Adipocyte (in vitro differentiated cells): Measurements from ENCODE around the gene ADAMTS16.

ENCODE experiments used
- DNase-seq: peaks from one replicate; pipeline ENCODE4 v3.0.0-alpha.2; 2015; ENCODE audit warnings: low read depth
- H3K27me3 ChIP-seq: replicated peaks from 2 replicates; pipeline ENCODE4 v1.7.0; 2013; ENCODE audit warnings: mild to moderate bottlenecking, low read length, moderate library complexity; ENCODE audit not compliant: control insufficient read depth, insufficient read depth
- H3K36me3 ChIP-seq: 2 replicates; pipeline ENCODE4 v1.7.0; 2013; ENCODE audit warnings: low read length, mild to moderate bottlenecking, moderate library complexity; ENCODE audit not compliant: control insufficient read depth, insufficient read depth, severe bottlenecking
- H3K4me1 ChIP-seq: 2 replicates; pipeline ENCODE4 v1.7.0; 2013; ENCODE audit warnings: mild to moderate bottlenecking, low read length, moderate library complexity; ENCODE audit not compliant: control insufficient read depth, insufficient read depth
- H3K4me3 ChIP-seq: 2 replicates; pipeline ENCODE4 v1.7.0; 2013; ENCODE audit warnings: mild to moderate bottlenecking, low read length, moderate library complexity
- H3K9ac ChIP-seq: 2 replicates; pipeline ENCODE4 v1.7.0; 2013; ENCODE audit warnings: mild to moderate bottlenecking, low read length, moderate library complexity
- H3K9me3 ChIP-seq: 2 replicates; pipeline ENCODE4 v1.7.0; 2013; ENCODE audit warnings: mild to moderate bottlenecking, low read length, moderate library complexity; ENCODE audit not compliant: control insufficient read depth

ADAMTS16 gene

DNA sequence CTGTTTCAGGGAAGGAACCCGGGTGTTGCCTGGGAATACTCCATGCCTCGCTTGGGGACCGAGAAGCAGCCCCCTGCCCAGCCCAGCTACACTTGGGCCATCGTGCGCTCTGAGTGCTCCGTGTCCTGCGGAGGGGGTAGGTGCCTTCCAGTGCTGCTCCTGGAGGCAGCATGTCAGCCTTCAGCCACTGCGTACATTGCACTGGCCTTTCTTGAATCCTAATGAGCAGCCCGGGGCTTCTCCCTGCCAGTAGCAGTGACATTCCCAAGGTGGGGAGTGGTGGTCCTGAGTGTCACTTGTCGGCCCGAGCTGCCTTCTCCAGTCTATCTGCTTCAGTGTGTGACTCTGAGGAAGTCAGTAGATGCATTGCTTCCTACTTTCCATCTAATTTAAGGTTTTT is 101.9 kb downstream of the ADAMTS16 start:
- Histone ChIP-seq H3K36me3 (no peaks in the 10 kb centered on the region), H3K4me1 (no peaks in the 10 kb centered on the region), H3K4me3 (no peak overlapping the region), H3K9ac (no peak overlapping the region), H3K9me3 (no peaks in the 10 kb centered on the region), H3K27me3 (no peaks in the 10 kb centered on the region)
- DNase-seq, result no peak

DNA sequence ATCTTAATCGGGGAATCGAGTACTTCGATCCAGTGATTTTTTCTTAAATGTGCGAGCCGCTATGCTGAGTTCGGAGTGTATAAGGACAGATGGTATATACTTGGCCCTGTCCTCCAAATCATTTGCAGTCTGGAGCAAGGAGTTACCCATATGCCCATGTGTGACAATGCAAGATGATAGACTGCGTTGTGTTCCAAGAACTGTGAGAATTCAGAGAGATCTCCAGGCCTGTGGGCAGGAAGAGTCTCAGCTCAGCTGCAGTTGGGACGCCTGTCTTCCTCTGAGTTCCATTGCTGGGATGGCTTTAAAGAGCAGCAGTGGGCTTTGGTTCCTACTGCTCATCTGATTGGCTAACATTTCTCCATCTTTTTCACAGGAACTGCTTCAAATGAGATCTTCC is 106.6 kb downstream of the ADAMTS16 start:
- Histone ChIP-seq H3K4me3 (no peak overlapping the region), H3K36me3 (no peaks in the 10 kb centered on the region), H3K4me1 (no peaks in the 10 kb centered on the region), H3K9ac (no peak overlapping the region), H3K27me3 (no peaks in the 10 kb centered on the region), H3K9me3 (no peaks in the 10 kb centered on the region)
- no peak for DNase-seq

DNA sequence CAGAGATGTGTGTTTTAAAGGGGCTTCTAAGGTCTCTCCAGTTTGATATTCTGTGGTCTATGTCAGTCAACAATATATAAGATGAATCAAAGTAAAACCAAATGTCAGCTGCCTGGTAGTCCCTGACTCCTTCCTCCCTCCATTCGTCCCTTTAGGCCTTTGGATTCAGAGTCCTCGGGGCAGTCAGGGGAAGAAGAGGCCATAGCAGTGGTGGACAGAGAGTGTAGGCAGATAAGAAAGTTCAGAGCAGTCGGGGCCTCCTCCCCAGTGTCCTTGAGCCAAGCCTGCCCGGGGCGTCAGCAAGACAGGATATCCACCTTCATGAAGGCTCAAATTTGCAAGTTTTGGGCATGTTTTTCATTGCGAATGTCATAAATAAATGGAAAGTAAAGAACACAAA is 110.6 kb downstream of the ADAMTS16 start:
- Histone ChIP-seq H3K36me3 (no peaks in the 10 kb centered on the region), H3K27me3 (no peaks in the 10 kb centered on the region), H3K4me3 (no peak overlapping the region), H3K9me3 (peaks cover 20% of the 10 kb centered on the region), H3K4me1 (no peaks in the 10 kb centered on the region), H3K9ac (no peak overlapping the region)
- no peak for DNase-seq

DNA sequence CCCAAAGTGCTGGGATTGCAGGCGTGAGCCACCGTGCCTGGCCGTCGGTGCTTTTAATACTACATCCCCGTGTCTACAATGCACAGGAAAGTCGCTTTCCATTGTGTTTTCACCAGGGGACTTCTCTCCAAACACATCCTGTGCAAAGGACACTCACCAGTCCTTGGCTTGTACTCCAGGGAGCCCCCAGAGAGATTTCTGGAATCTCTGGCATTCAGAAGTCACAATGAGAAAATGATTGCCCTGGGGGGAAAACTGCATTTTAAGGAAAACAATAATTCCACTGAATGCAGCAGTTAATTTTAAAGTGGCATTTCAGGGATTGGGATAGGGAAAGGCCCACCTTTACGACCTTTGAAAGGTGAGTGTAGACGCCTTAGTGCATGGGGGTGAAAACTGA is 112.0 kb downstream of the ADAMTS16 start:
- Histone ChIP-seq H3K9me3 (peaks cover 31% of the 10 kb centered on the region), H3K4me1 (no peaks in the 10 kb centered on the region), H3K4me3 (no peak overlapping the region), H3K36me3 (no peaks in the 10 kb centered on the region), H3K9ac (no peak overlapping the region), H3K27me3 (no peaks in the 10 kb centered on the region)
- DNase-seq, result no peak

DNA sequence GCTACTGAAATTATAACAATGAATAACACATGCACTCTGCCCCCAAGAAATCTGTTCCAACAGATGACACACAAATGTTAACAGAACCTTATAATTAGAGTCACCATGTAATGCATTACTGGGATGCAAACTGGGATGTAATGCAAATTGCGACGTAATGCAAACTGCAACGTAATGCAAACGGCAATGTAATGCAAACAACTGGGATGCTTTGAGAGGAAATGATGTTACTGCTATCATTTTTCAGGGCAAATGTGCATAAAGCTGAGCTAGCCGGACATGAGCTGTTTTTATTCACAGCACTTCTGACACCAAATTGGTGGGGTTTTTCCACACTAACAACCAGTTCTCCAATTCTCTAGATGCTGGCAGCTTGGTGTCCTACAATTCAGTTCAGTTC is 117.2 kb downstream of the ADAMTS16 start:
- H3K4me1 ChIP-seq, result no peaks in the 10 kb centered on the region
- peaks cover 31% of the 10 kb centered on the region for H3K9me3 ChIP-seq
- H3K4me3 ChIP-seq, result no peak overlapping the region
- no peaks in the 10 kb centered on the region for H3K27me3 ChIP-seq
- H3K9ac ChIP-seq, result no peak overlapping the region
- no peaks in the 10 kb centered on the region for H3K36me3 ChIP-seq
- no peak for DNase-seq

DNA sequence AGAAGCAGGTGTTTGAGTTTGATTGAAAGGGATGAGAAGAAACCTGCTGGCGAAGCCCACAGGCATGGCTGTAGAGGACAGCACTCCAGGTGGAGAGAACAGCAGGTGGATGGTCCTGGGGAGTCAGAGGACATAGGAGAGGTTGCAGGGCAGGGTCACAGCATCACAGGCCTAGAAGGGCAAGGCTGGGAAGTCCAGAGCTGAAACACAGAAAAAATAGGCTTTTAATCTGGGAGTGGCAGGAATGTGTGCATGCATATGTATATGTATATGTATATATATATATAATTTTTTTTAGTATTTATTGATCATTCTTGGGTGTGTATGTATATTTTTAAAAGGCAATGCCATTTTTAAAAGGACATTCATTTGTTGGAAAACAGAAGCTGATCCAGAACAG is 118.4 kb downstream of the ADAMTS16 start:
- H3K9ac ChIP-seq, result no peak overlapping the region
- no peaks in the 10 kb centered on the region for H3K27me3 ChIP-seq
- no peaks in the 10 kb centered on the region for H3K4me1 ChIP-seq
- no peaks in the 10 kb centered on the region for H3K36me3 ChIP-seq
- no peak overlapping the region for H3K4me3 ChIP-seq
- no peak for DNase-seq
- H3K9me3 ChIP-seq, result peaks cover 31% of the 10 kb centered on the region

DNA sequence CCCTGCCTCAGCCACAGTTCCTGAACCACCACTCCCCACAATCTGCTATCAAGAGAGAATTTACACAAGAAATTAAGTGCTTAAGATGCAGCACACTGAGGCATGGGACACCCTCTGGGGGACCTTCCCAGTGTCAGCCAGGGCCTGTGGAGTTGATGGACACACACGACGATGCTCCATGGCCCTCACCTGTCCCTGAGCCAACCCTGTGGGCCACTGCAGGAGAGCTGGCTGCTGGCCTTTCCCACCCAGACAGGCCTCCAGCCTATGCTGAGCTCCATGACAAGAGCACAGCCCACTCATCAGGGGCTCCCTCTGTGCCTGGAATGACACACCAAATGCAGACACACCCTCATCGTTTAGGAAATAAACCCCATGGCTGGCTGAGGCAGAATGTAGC is 124.6 kb downstream of the ADAMTS16 start:
- H3K36me3 ChIP-seq, result no peaks in the 10 kb centered on the region
- H3K27me3 ChIP-seq, result no peaks in the 10 kb centered on the region
- peaks cover 10% of the 10 kb centered on the region for H3K4me1 ChIP-seq
- no peak for DNase-seq
- no peaks in the 10 kb centered on the region for H3K9me3 ChIP-seq
- no peak overlapping the region for H3K9ac ChIP-seq
- H3K4me3 ChIP-seq, result no peak overlapping the region

DNA sequence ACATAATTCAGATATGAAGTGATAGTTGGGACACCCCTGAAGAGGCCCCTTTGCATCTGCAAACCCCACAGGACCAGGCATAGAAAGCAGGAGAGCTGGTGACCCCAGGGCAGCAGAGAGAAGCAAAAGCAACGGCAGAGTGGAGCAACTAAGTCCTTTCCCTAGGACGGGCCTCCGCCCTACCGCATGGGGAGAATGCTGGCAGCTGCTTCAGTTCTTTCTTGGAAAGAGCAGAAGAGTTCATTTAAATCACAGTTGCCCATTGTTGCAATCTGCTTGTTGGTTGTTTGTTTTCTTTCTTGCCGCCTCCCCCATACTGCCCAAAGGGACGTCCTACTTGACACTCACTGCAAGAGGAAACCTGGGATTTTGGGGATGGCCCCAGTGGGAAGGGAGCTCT is 126.2 kb downstream of the ADAMTS16 start:
- Histone ChIP-seq H3K36me3 (no peaks in the 10 kb centered on the region), H3K4me3 (no peak overlapping the region), H3K4me1 (peaks cover 17% of the 10 kb centered on the region), H3K27me3 (no peaks in the 10 kb centered on the region), H3K9ac (no peak overlapping the region), H3K9me3 (no peaks in the 10 kb centered on the region)
- no peak for DNase-seq

DNA sequence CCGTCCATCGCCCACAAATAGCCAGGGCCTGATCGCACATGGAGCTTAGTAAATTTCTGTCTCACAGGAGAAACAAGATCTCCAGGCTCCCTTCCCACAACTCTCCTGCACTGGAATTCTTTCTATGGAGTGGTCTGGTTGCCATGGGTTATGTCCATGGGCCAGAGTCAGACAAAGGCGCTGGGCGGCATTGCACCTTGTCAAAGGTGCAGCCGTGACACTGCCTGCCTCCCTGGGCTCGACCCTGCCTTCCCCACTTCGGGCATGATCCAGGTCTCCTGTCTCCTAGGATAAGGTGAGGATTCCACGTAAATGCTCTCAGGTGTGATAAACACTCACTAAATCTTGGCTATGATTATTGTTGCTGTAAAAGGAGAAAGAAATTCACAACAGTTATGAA is 130.0 kb downstream of the ADAMTS16 start:
- no peak for DNase-seq
- Histone ChIP-seq H3K4me1 (peaks cover 26% of the 10 kb centered on the region), H3K36me3 (no peaks in the 10 kb centered on the region), H3K9ac (no peak overlapping the region), H3K4me3 (no peak overlapping the region), H3K27me3 (no peaks in the 10 kb centered on the region), H3K9me3 (no peaks in the 10 kb centered on the region)

DNA sequence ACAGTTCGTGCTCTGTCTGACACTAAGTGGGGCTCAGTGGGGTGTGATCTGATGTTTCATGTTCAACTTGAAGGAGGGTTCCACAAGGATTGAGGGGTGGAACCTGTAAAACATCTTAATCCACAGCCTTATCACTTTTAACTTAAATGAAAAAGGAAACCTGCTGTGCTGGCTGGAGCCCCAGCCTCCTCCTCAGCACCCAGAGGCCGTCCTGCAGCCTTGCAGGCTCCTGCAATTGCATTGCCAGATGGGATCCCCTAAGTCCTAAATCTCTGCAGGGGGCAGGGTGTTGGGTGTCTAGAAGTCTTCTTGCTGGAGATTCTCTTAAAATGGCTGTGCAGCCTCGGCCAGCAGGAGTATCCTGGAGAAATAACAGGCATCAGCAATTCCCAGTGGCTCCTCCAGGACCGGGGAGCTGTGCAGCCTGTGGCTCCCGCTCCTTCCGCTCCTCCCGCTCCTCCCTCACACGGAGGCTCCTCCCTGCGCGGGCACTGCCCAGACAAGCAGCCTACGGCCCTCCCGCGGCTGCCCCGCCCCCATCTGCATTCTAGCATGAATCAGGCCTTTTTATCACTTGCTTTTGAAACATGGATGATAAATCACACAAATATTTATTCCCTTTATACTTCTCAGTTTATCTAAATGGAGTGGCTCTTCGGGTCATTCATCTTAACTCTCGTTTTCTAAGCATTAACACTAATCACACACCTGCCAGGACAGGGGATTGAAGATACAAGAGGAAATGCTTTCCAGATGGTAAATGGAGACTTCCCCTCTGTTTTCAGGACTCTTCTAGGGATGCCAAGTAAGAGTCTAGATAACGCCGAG is 131.0 kb downstream of the ADAMTS16 start:
- Histone ChIP-seq H3K27me3 (no peaks in the 10 kb centered on the region), H3K9ac (peak overlapping the region; percentile 30), H3K9me3 (no peaks in the 10 kb centered on the region), H3K4me1 (peaks cover 22% of the 10 kb centered on the region), H3K4me3 (peak overlapping the region; percentile 69), H3K36me3 (no peaks in the 10 kb centered on the region)
- DNase-seq, result no peak

DNA sequence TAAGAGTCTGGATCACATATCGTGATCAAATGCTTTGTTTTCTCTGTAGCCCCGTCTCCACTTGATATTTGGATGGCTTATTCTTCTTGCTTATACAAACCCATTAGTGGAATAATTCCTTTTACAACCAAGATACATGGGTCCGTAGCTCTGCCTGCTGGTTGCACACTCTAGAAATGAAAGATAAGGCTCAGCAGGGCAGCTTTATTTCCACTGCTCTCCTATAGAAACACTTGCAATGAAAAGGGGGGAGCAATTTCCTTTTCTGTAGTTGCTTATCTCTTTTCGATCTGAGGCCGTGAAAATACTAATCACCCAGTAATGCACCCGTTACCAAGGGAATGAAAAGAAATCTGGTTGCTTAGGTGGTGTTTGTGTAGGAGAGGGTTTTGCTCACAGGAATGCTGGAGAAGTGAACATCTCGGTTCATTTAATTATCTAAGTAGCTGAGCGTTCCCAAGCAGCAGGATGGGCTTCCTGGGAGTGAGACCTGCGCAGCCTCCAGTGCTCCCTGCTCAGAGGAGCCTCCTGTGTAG is 131.7 kb downstream of the ADAMTS16 start:
- H3K36me3 ChIP-seq, result no peaks in the 10 kb centered on the region
- DNase-seq, result no peak
- no peaks in the 10 kb centered on the region for H3K27me3 ChIP-seq
- H3K9me3 ChIP-seq, result no peaks in the 10 kb centered on the region
- peaks cover 16% of the 10 kb centered on the region for H3K4me1 ChIP-seq
- H3K4me3 ChIP-seq, result peak overlapping the region; percentile 69
- no peak overlapping the region for H3K9ac ChIP-seq

DNA sequence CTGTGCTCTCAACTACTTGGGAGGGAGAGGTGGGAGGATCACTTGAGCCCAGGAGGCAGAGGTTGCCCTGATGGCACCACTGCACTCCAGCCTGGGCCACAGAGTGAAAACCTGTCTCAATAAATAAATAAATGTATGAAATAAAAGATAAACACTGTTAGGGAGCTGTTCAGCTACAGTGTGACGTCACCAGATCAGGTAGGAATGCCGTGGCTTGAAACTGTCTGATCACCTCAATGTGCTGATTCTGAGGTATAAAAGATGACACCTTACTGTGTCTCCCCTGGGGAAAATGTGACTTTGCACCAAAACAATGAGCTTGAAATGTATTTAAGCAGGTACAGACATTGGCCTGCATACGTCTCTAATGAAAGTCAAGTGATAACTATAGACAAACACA is 133.3 kb downstream of the ADAMTS16 start:
- Histone ChIP-seq H3K27me3 (no peaks in the 10 kb centered on the region), H3K4me1 (peaks cover 16% of the 10 kb centered on the region), H3K4me3 (no peak overlapping the region), H3K36me3 (no peaks in the 10 kb centered on the region), H3K9me3 (no peaks in the 10 kb centered on the region), H3K9ac (no peak overlapping the region)
- no peak for DNase-seq
